22Rv1 (cell line): Measurements from ENCODE around the gene TMEM53.

Source experiments
- CTCF ChIP-seq: fragments of 450-650 bp; IDR thresholded peaks from 2 replicates; pipeline ENCODE4 v1.5.1; 2017; ENCODE audit warnings: mild to moderate bottlenecking
- ZFX ChIP-seq: fragments of 450-650 bp; IDR thresholded peaks from 2 replicates; pipeline ENCODE4 v1.6.1; 2017; ENCODE audit warnings: antibody characterized with exemption, borderline replicate concordance

GRCh38 chr1:44723496-44724295 is 49.4 kb upstream of the TMEM53 start:
- TF ChIP-seq ZFX (no peak), CTCF (no peak)
